ENCODE results near the gene HRH2.

HRH2 gene

DNA sequence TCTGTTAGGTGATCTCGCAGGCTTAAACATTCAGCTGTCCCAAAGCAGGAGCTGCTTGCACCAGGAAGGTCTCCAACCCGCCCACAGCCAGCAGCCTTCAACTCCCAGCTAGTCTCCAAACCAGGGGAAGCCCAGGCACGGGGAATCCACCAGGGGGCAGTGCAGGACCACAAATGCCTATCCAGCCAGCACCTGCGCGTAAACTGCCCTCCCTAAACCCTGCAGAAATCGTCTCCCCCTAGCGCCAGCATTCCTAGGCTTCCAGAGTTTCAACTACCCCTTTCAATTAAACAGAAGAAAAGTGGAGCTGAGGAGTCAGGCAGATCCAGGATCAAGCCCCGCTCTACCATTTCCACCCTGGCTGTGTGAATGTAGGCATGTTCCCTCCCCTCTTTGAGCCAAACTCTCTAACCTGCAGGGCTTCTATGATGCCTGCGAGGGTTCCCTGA, 72.0 kb downstream of the HRH2 start:
- H3K27ac ChIP-seq, result peak overlapping the region; percentile 29; the same call in 1 of the 2 replicates
- TF ChIP-seq, protein P1, sequence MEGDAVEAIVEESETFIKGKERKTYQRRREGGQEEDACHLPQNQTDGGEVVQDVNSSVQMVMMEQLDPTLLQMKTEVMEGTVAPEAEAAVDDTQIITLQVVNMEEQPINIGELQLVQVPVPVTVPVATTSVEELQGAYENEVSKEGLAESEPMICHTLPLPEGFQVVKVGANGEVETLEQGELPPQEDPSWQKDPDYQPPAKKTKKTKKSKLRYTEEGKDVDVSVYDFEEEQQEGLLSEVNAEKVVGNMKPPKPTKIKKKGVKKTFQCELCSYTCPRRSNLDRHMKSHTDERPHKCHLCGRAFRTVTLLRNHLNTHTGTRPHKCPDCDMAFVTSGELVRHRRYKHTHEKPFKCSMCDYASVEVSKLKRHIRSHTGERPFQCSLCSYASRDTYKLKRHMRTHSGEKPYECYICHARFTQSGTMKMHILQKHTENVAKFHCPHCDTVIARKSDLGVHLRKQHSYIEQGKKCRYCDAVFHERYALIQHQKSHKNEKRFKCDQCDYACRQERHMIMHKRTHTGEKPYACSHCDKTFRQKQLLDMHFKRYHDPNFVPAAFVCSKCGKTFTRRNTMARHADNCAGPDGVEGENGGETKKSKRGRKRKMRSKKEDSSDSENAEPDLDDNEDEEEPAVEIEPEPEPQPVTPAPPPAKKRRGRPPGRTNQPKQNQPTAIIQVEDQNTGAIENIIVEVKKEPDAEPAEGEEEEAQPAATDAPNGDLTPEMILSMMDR (conservative IDR thresholded peaks at IDR 0.05), result peak; percentile 92

DNA sequence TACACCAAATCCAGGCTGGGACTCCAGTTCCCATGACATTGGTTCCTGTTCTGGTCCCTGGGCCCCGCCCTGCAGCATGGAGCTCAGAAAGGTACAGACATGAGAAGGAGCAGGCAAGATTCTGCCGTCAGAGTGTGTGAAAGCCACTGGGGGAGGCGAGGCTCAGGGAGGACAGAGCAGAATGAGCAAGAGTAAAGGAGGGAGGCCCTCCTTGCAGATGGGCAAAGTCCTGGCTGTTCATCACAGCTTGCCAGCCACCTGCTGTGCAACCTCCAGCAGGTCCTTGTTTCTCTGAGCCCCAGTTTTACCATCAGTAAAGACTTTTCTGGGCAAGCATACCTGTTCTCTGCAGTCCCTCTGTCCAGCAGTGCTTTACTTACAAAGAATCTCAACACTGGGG, 73.3 kb downstream of the HRH2 start:
- TF ChIP-seq, protein P1 (conservative IDR thresholded peaks at IDR 0.05), result no peak
- no peak overlapping the region for H3K27ac ChIP-seq

DNA sequence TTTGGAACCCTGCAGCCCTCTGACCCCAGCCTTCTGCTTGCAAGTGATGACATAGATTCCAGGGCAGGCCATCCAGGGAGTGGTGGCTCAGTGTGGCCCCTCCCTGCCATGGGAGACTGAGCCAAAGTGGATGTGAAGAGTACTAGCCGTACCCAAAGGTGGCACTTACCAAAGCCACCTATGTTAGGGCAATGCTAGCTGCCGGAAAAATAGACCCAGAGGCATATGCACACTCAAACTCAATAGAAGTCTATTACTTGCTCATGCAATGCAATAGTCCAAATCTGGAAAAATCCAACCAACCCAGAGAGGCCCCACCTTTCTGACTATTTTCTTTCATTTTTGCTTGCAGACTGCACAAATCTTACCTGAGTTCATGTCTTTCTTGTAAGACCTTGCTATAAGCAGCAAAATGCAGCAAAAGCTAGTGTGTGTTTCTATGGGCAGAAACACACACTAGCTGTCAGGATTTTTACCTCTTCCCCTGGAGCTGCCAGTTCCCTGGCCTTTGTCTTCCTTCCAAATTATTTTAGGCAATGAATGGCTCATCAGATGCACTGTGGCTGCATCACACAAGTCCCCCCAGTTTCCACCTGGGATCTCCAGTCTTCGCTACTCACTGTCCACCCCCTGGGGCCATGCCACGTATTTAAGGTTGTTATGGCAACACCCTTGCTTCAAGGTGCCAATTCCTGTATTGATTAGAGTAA, 74.0 kb downstream of the HRH2 start:
- TF ChIP-seq, protein P1 (conservative IDR thresholded peaks at IDR 0.05), result no peak
- H3K27ac ChIP-seq, result no peak overlapping the region

DNA sequence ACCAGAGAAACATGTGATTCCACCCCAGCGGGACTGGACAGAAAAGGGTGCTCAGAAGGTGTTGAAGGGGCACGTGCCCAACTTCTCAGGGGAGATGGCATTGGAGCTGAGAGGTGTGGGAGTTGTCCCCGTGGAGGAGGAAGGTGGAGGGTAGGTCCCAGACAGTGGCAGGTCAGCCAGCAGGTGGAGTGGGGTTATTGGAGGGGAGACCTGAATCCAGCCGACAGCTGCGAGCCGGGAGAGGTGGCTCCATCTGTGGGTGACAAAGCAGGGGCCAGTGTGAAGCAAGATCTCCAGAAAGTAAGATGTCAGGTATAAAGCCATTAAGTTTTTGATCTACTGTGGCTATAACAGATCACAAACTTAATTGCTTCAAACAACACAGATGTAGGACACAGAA, 75.1 kb downstream of the HRH2 start:
- H3K27ac ChIP-seq, result no peak overlapping the region
- TF ChIP-seq, protein P1 (conservative IDR thresholded peaks at IDR 0.05), result no peak

DNA sequence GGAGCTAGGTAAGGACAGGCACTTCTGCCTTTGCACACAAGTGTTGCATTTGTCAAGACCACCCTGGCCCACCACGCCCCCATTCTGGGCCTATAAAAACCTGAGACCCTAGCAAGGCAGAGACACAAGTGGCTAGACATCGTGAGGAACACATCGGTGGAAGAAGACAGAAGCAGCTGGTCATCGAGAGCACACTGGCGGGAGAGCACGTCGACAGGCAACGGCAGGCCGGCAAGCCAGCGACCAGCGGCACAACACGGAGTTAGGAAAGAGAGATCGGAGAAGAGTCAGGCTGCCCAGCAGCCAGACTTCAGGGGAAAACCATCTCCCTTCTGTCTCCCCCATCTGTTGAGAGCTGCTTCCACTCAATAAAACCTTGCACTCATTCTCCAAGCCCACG, 76.1 kb downstream of the HRH2 start:
- TF ChIP-seq, protein P1 (conservative IDR thresholded peaks at IDR 0.05), result no peak

DNA sequence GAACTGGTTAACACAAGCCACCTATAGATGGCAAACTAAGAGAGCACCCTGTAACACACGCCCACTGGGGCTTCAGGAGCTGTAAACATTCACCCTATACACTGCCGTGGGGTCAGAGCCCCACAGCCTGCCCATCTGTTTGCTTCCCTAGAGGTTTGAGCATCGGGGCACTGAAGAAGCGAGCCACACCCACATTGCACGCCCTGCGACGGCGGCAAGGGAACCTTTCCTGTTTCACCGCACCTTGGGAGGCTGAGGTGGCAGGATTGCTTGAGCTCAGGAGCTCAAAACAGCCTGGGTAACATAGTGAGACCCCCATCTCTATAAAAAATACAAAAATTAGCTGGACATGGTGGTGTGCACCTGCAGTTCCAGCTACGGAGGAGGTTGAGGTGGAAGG, 76.6 kb downstream of the HRH2 start:
- TF ChIP-seq, protein P1 (conservative IDR thresholded peaks at IDR 0.05), result no peak
- no peak overlapping the region for H3K27ac ChIP-seq

More for the DNA sequence above, 76.1 kb downstream of the HRH2 start:
- H3K27ac ChIP-seq, result no peak overlapping the region

DNA sequence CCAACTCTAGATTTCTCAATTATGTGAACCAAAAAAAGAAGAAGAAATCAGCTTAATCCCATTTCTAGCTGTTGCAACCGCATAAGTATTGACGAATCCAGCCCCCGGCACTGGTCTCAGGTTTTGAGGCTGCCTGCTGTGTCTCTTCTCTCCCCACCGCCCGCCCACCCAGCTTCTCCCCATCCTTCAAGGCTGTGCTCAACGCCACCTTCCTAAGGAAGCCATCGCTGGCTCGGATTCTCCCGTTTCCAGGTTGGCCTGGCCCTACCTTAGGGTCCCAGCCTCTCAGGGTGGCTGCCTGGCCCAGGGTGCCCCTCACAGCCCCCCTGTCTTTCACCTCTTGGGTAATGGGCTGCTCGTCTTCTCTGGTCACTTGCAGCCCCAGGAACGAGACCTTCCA, 77.8 kb downstream of the HRH2 start:
- TF ChIP-seq, protein P1 (conservative IDR thresholded peaks at IDR 0.05), result no peak
- H3K27ac ChIP-seq, result no peak overlapping the region
